ENCODE measurements around the gene SELE.

Gene SELE

GRCh38 chr1:169733924-169734323 is at the start of gene SELE:
Gene SELE, minus strand, starts transcription at chr1:169734079. Its CDS starts 467 bp downstream, at chr1:169733612.
- no peak within 1 kb of the TSS for H3K4me3 ChIP-seq (ENCODE audit: low read length)
- H3K27ac ChIP-seq (ENCODE audit: low read depth, low read length), result no peak within 1 kb of the TSS
- H3K9ac ChIP-seq (ENCODE audit: low read length), result no peak within 1 kb of the TSS
- H3K4me1 ChIP-seq (ENCODE audit: control insufficient read depth, insufficient read depth, low read length), result no peaks in the 10 kb centered on the region
- no peaks in the 10 kb centered on the region for H3K36me3 ChIP-seq (ENCODE audit: control insufficient read depth, insufficient read depth, low read length)
- no peaks in the 10 kb centered on the region for H3K27me3 ChIP-seq (ENCODE audit: control insufficient read depth, insufficient read depth, low read length)

GRCh38 chr1:169782596-169782995 is 48.7 kb upstream of the SELE start:
- Histone ChIP-seq H3K27ac (ENCODE audit: low read depth, low read length) (no peak overlapping the region), H3K9ac (ENCODE audit: low read length) (no peak overlapping the region), H3K36me3 (ENCODE audit: control insufficient read depth, insufficient read depth, low read length) (no peaks in the 10 kb centered on the region), H3K4me3 (ENCODE audit: low read length) (no peak overlapping the region), H3K27me3 (ENCODE audit: control insufficient read depth, insufficient read depth, low read length) (no peaks in the 10 kb centered on the region), H3K4me1 (ENCODE audit: control insufficient read depth, insufficient read depth, low read length) (no peaks in the 10 kb centered on the region)

- Histone ChIP-seq H3K36me3 (ENCODE audit: control insufficient read depth, insufficient read depth, low read length) (no peaks in the 10 kb centered on the region), H3K4me3 (ENCODE audit: low read length) (no peak overlapping the region), H3K4me1 (ENCODE audit: control insufficient read depth, insufficient read depth, low read length) (no peaks in the 10 kb centered on the region), H3K27me3 (ENCODE audit: control insufficient read depth, insufficient read depth, low read length) (no peaks in the 10 kb centered on the region), H3K9ac (ENCODE audit: low read length) (no peak overlapping the region), H3K27ac (ENCODE audit: low read depth, low read length) (no peak overlapping the region)
Observed at GRCh38 chr1:169779970-169780369, 46.1 kb upstream of the SELE start.

- no peak overlapping the region for H3K4me3 ChIP-seq (ENCODE audit: low read length)
- H3K9ac ChIP-seq (ENCODE audit: low read length), result no peak overlapping the region
- no peak overlapping the region for H3K27ac ChIP-seq (ENCODE audit: low read depth, low read length)
- H3K36me3 ChIP-seq (ENCODE audit: control insufficient read depth, insufficient read depth, low read length), result no peaks in the 10 kb centered on the region
- H3K4me1 ChIP-seq (ENCODE audit: control insufficient read depth, insufficient read depth, low read length), result no peaks in the 10 kb centered on the region
- H3K27me3 ChIP-seq (ENCODE audit: control insufficient read depth, insufficient read depth, low read length), result no peaks in the 10 kb centered on the region
Observed at GRCh38 chr1:169779150-169779549, 45.3 kb upstream of the SELE start.

- no peaks in the 10 kb centered on the region for H3K36me3 ChIP-seq (ENCODE audit: control insufficient read depth, insufficient read depth, low read length)
- no peak overlapping the region for H3K9ac ChIP-seq (ENCODE audit: low read length)
- no peaks in the 10 kb centered on the region for H3K4me1 ChIP-seq (ENCODE audit: control insufficient read depth, insufficient read depth, low read length)
- H3K27me3 ChIP-seq (ENCODE audit: control insufficient read depth, insufficient read depth, low read length), result no peaks in the 10 kb centered on the region
- H3K27ac ChIP-seq (ENCODE audit: low read depth, low read length), result no peak overlapping the region
- H3K4me3 ChIP-seq (ENCODE audit: low read length), result no peak overlapping the region
Observed at GRCh38 chr1:169776440-169776839, 42.6 kb upstream of the SELE start.

GRCh38 chr1:169768161-169768560 is 34.3 kb upstream of the SELE start:
- Histone ChIP-seq H3K4me3 (ENCODE audit: low read length) (no peak overlapping the region), H3K36me3 (ENCODE audit: control insufficient read depth, insufficient read depth, low read length) (no peaks in the 10 kb centered on the region), H3K9ac (ENCODE audit: low read length) (no peak overlapping the region), H3K4me1 (ENCODE audit: control insufficient read depth, insufficient read depth, low read length) (no peaks in the 10 kb centered on the region), H3K27me3 (ENCODE audit: control insufficient read depth, insufficient read depth, low read length) (no peaks in the 10 kb centered on the region), H3K27ac (ENCODE audit: low read depth, low read length) (no peak overlapping the region)

GRCh38 chr1:169765580-169766331 is 31.9 kb upstream of the SELE start:
- Histone ChIP-seq H3K27ac (ENCODE audit: low read depth, low read length) (no peak overlapping the region), H3K27me3 (ENCODE audit: control insufficient read depth, insufficient read depth, low read length) (no peaks in the 10 kb centered on the region), H3K4me1 (ENCODE audit: control insufficient read depth, insufficient read depth, low read length) (no peaks in the 10 kb centered on the region), H3K36me3 (ENCODE audit: control insufficient read depth, insufficient read depth, low read length) (no peaks in the 10 kb centered on the region), H3K9ac (ENCODE audit: low read length) (no peak overlapping the region), H3K4me3 (ENCODE audit: low read length) (no peak overlapping the region)

- no peaks in the 10 kb centered on the region for H3K4me1 ChIP-seq (ENCODE audit: control insufficient read depth, insufficient read depth, low read length)
- H3K27me3 ChIP-seq (ENCODE audit: control insufficient read depth, insufficient read depth, low read length), result no peaks in the 10 kb centered on the region
- no peak overlapping the region for H3K27ac ChIP-seq (ENCODE audit: low read depth, low read length)
- H3K9ac ChIP-seq (ENCODE audit: low read length), result no peak overlapping the region
- no peaks in the 10 kb centered on the region for H3K36me3 ChIP-seq (ENCODE audit: control insufficient read depth, insufficient read depth, low read length)
- H3K4me3 ChIP-seq (ENCODE audit: low read length), result no peak overlapping the region
Observed at GRCh38 chr1:169764919-169765318, 31.0 kb upstream of the SELE start.

GRCh38 chr1:169762699-169763098 is 28.8 kb upstream of the SELE start:
- Histone ChIP-seq H3K9ac (ENCODE audit: low read length) (no peak overlapping the region), H3K27ac (ENCODE audit: low read depth, low read length) (no peak overlapping the region), H3K4me3 (ENCODE audit: low read length) (no peak overlapping the region), H3K27me3 (ENCODE audit: control insufficient read depth, insufficient read depth, low read length) (no peaks in the 10 kb centered on the region), H3K4me1 (ENCODE audit: control insufficient read depth, insufficient read depth, low read length) (no peaks in the 10 kb centered on the region), H3K36me3 (ENCODE audit: control insufficient read depth, insufficient read depth, low read length) (no peaks in the 10 kb centered on the region)

- H3K27me3 ChIP-seq (ENCODE audit: control insufficient read depth, insufficient read depth, low read length), result no peaks in the 10 kb centered on the region
Observed at GRCh38 chr1:169759038-169759437, 25.2 kb upstream of the SELE start.

GRCh38 chr1:169753549-169753948 is 19.7 kb upstream of the SELE start:
- no peaks in the 10 kb centered on the region for H3K4me1 ChIP-seq (ENCODE audit: control insufficient read depth, insufficient read depth, low read length)
- H3K9ac ChIP-seq (ENCODE audit: low read length), result no peak overlapping the region
- no peak overlapping the region for H3K4me3 ChIP-seq (ENCODE audit: low read length)
- H3K27me3 ChIP-seq (ENCODE audit: control insufficient read depth, insufficient read depth, low read length), result no peaks in the 10 kb centered on the region
- H3K27ac ChIP-seq (ENCODE audit: low read depth, low read length), result no peak overlapping the region
- no peaks in the 10 kb centered on the region for H3K36me3 ChIP-seq (ENCODE audit: control insufficient read depth, insufficient read depth, low read length)

More at GRCh38 chr1:169759038-169759437, 25.2 kb upstream of the SELE start:
- Histone ChIP-seq H3K27ac (ENCODE audit: low read depth, low read length) (no peak overlapping the region), H3K36me3 (ENCODE audit: control insufficient read depth, insufficient read depth, low read length) (no peaks in the 10 kb centered on the region), H3K4me1 (ENCODE audit: control insufficient read depth, insufficient read depth, low read length) (no peaks in the 10 kb centered on the region), H3K4me3 (ENCODE audit: low read length) (no peak overlapping the region), H3K9ac (ENCODE audit: low read length) (no peak overlapping the region)

- no peaks in the 10 kb centered on the region for H3K4me1 ChIP-seq (ENCODE audit: control insufficient read depth, insufficient read depth, low read length)
- no peaks in the 10 kb centered on the region for H3K27me3 ChIP-seq (ENCODE audit: control insufficient read depth, insufficient read depth, low read length)
- H3K36me3 ChIP-seq (ENCODE audit: control insufficient read depth, insufficient read depth, low read length), result no peaks in the 10 kb centered on the region
- no peak overlapping the region for H3K4me3 ChIP-seq (ENCODE audit: low read length)
- H3K27ac ChIP-seq (ENCODE audit: low read depth, low read length), result no peak overlapping the region
- no peak overlapping the region for H3K9ac ChIP-seq (ENCODE audit: low read length)
Observed at GRCh38 chr1:169750041-169750440, 16.2 kb upstream of the SELE start.

GRCh38 chr1:169746550-169746949 is 12.7 kb upstream of the SELE start:
- Histone ChIP-seq H3K27me3 (ENCODE audit: control insufficient read depth, insufficient read depth, low read length) (no peaks in the 10 kb centered on the region), H3K4me1 (ENCODE audit: control insufficient read depth, insufficient read depth, low read length) (no peaks in the 10 kb centered on the region), H3K36me3 (ENCODE audit: control insufficient read depth, insufficient read depth, low read length) (no peaks in the 10 kb centered on the region), H3K4me3 (ENCODE audit: low read length) (no peak overlapping the region), H3K27ac (ENCODE audit: low read depth, low read length) (no peak overlapping the region), H3K9ac (ENCODE audit: low read length) (no peak overlapping the region)

All from rectal smooth muscle tissue (tissue), 1 donor.